KMS-11 (cell line): ENCODE measurements around the gene BCAN.

Source experiments
- H2AFZ ChIP-seq: fragments of 200-600 bp; sonication (generic); 2 replicates; pipeline ENCODE4 v1.6.1; 2016; ENCODE audit warnings: antibody characterized with exemption, mixed run types, low read depth
- H3K27ac ChIP-seq: fragments of 200-600 bp; sonication (generic); 2 replicates; pipeline ENCODE4 v1.6.1; 2016; ENCODE audit warnings: mild to moderate bottlenecking, mixed run types
- H3K27me3 ChIP-seq: fragments of 200-600 bp; sonication (generic); 2 replicates; pipeline ENCODE4 v1.6.1; 2017; ENCODE audit warnings: mild to moderate bottlenecking, low read depth, mixed run types, moderate library complexity; ENCODE audit not compliant: insufficient read depth
- H3K36me3 ChIP-seq: fragments of 200-600 bp; sonication (generic); 2 replicates; pipeline ENCODE4 v1.6.1; 2017; ENCODE audit warnings: mild to moderate bottlenecking, mixed run types; ENCODE audit not compliant: insufficient read depth
- H3K4me1 ChIP-seq: fragments of 200-600 bp; sonication (generic); 2 replicates; pipeline ENCODE4 v1.6.1; 2016; ENCODE audit warnings: mild to moderate bottlenecking, low read depth, mixed run types; ENCODE audit not compliant: poor library complexity, severe bottlenecking
- H3K4me2 ChIP-seq: fragments of 200-600 bp; sonication (generic); 2 replicates; pipeline ENCODE4 v1.7.0; 2016; ENCODE audit warnings: mild to moderate bottlenecking, mixed run types
- H3K4me3 ChIP-seq: fragments of 200-600 bp; sonication (generic); IDR thresholded peaks from 2 replicates; pipeline ENCODE4 v1.6.1; 2017; ENCODE audit warnings: low read depth, low read length, mixed read lengths; ENCODE audit not compliant: insufficient read depth
- H3K79me2 ChIP-seq: fragments of 200-600 bp; sonication (generic); 2 replicates; pipeline ENCODE4 v1.6.1; 2016; ENCODE audit warnings: low read depth, mixed run types; ENCODE audit not compliant: insufficient read depth
- H3K9ac ChIP-seq: fragments of 200-600 bp; sonication (generic); 2 replicates; pipeline ENCODE4 v1.6.1; 2016; ENCODE audit warnings: mild to moderate bottlenecking, mixed run types
- H4K20me1 ChIP-seq: fragments of 200-600 bp; sonication (generic); 2 replicates; pipeline ENCODE4 v1.6.1; 2016; ENCODE audit warnings: mild to moderate bottlenecking, mixed run types; ENCODE audit not compliant: insufficient read depth
- CTCF ChIP-seq: fragments of 200-600 bp; sonication (generic); conservative IDR thresholded peaks from 2 replicates; pipeline ENCODE4 v1.6.1; 2017; ENCODE audit warnings: low read depth, mild to moderate bottlenecking, antibody characterized with exemption, low read length, moderate library complexity, mixed read lengths

The BCAN gene

GRCh38 chr1:156652131-156652991 lies 10.4 kb downstream of the BCAN start:
- H3K9ac ChIP-seq, result no peak overlapping the region
- H3K27me3 ChIP-seq, result peaks cover 100% of the 10 kb centered on the region
- H3K4me3 ChIP-seq, result no peak overlapping the region
- no peak overlapping the region for H3K27ac ChIP-seq
- no peak overlapping the region for H2AFZ ChIP-seq
- TF ChIP-seq CTCF, result no peak
- no peaks in the 10 kb centered on the region for H4K20me1 ChIP-seq
- H3K36me3 ChIP-seq, result no peaks in the 10 kb centered on the region
- H3K79me2 ChIP-seq, result no peaks in the 10 kb centered on the region
- no peak overlapping the region for H3K4me2 ChIP-seq
- peaks cover 3% of the 10 kb centered on the region for H3K4me1 ChIP-seq

- H3K27me3 ChIP-seq, result peaks cover 100% of the 10 kb centered on the region
- no peaks in the 10 kb centered on the region for H3K79me2 ChIP-seq
- H3K36me3 ChIP-seq, result no peaks in the 10 kb centered on the region
These were observed 11.1 kb downstream of the BCAN start for GRCh38 chr1:156652992-156653355.

GRCh38 chr1:156654700-156655099 lies 12.8 kb downstream of the BCAN start:
- H3K79me2 ChIP-seq, result no peaks in the 10 kb centered on the region
- no peak overlapping the region for H3K9ac ChIP-seq
- no peak overlapping the region for H3K4me3 ChIP-seq
- H3K27me3 ChIP-seq, result peaks cover 93% of the 10 kb centered on the region
- H3K27ac ChIP-seq, result no peak overlapping the region
- no peak overlapping the region for H2AFZ ChIP-seq
- H3K36me3 ChIP-seq, result no peaks in the 10 kb centered on the region
- H4K20me1 ChIP-seq, result no peaks in the 10 kb centered on the region
- peaks cover 17% of the 10 kb centered on the region for H3K4me1 ChIP-seq
- H3K4me2 ChIP-seq, result no peak overlapping the region
- no peak for TF ChIP-seq CTCF

More at GRCh38 chr1:156652992-156653355, 11.1 kb downstream of the BCAN start:
- Histone ChIP-seq H3K4me2 (no peak overlapping the region), H3K4me3 (no peak overlapping the region), H4K20me1 (no peaks in the 10 kb centered on the region), H3K27ac (no peak overlapping the region), H3K9ac (no peak overlapping the region), H2AFZ (no peak overlapping the region), H3K4me1 (peaks cover 10% of the 10 kb centered on the region)
- no peak for TF ChIP-seq CTCF

- Histone ChIP-seq H3K27ac (no peak overlapping the region), H3K9ac (no peak overlapping the region), H3K79me2 (peaks cover under 1% of the 10 kb centered on the region; the same call in 1 of the 2 replicates), H3K4me3 (no peak overlapping the region), H3K27me3 (peaks cover 87% of the 10 kb centered on the region), H3K4me2 (no peak overlapping the region), H4K20me1 (no peaks in the 10 kb centered on the region), H3K36me3 (no peaks in the 10 kb centered on the region), H2AFZ (no peak overlapping the region), H3K4me1 (peaks cover 18% of the 10 kb centered on the region)
- no peak for TF ChIP-seq CTCF
These were observed 13.4 kb downstream of the BCAN start for GRCh38 chr1:156655151-156655903.
